Fibroblast of the conjunctiva (primary cell): ENCODE measurements around the gene GSE1.
A peak's percentile ranks its signal among the peaks of the same experiment; 100 is the strongest.

ENCODE experiments used
- DNase-seq: peaks from one replicate; pipeline ENCODE4 v3.0.0-alpha.2; 2010; ENCODE audit warnings: low read depth

Gene GSE1

GRCh38 chr16:85662482-85662812, 49.3 kb downstream of the GSE1 start:
- no peak for DNase-seq

GRCh38 chr16:85662976-85663830, 50.1 kb downstream of the GSE1 start:
- no peak for DNase-seq

DNA sequence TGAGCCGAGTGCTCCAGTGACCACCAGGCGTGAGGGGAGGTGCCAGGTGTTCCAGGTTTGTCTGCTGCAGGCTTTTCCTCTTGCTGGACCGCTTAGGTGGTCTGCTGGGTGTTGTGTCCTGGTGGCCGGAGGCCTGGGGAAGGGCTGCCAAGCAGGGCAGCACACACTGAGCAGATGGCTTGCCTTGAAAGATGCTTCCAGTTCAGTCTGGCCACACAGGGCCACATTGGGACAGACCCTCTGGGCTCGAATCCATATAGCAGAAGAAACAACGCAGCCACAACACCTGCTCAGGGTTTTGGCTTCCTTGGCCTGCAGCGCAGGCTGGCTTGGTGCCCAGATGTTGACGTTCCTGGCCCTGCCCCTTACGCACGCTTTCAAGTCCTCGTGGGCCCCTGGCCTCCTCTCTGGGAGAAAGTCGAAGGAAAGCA, 50.8 kb downstream of the GSE1 start:
- no peak for DNase-seq

DNA sequence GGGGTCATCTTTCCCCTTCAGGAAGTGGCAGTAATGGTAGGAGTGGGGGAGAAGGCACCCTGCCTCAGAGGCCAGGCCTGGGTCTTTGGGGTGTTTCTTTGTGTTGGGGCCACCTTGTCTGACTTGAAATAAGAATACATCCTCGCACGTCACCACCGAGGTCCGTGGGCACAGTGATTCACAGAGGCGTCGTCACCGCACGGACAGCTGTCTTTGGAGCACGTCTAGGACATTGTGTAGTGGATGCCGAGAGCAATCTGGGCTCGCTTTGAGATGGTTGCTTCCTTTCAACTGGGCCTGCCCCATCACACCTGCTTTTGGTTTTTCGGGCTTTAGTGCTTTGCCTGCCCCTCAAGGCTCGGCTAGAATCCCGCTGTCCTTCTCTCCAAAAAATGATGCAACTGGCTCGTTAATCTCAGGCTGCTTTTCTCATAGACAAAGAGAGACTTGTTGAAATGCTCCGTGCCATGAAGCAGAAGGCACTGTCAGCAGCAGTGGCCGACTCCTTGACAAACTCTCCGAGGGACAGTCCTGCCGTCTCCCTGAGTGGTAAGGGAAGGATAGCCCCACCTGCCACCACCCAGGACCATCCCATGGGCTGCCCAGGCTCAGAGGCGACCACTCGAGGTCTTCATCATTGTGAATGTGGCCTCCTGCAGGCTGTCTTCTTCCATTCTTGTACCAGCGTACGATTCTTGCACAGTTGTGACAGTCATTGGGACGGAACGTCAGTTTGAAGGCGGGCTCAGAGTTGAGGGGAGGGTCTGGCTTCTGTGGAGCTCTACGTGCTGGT, 51.7 kb downstream of the GSE1 start:
- DNase-seq: no peak

DNA sequence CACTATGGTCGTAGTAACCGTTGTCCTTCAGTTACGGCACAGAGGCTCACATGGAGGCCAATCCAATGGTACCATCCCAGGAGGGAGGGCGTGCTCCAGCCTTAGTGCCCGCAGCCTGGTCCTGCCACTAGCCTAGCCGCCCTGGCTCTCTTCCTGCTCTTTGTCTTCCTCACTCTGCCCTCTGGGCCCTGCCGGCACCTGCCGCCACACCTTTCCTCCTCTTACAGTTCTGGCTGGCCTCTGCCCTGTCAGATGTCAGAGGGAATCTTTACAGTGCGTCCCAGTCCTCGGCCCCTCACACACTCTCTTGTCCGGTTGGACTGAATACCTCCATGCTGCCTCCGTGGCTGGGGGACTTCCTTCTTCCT, 52.2 kb downstream of the GSE1 start:
- DNase-seq: no peak

- no peak for DNase-seq
Observed at GRCh38 chr16:85665929-85666328, 52.8 kb downstream of the GSE1 start.

DNA sequence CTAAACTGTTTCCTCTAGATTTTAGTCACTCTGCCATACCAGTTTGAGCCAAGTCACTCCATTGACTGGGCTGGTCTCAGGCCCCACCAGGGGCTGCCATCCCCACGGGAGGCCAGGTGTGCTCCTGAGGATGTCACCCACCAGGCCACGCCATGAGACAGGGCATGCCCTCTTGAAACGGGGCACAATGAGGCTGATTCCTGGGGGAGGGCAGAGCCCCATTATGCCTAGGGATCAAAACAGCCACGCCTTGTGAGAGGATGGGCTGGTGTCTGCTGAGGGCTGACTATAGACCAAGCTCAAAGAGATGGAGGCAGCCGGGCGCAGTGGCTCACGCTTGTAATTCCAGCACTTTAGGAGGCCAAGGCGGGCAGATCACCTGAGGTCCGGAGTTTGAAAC, 54.1 kb downstream of the GSE1 start:
- DNase-seq: no peak

DNA sequence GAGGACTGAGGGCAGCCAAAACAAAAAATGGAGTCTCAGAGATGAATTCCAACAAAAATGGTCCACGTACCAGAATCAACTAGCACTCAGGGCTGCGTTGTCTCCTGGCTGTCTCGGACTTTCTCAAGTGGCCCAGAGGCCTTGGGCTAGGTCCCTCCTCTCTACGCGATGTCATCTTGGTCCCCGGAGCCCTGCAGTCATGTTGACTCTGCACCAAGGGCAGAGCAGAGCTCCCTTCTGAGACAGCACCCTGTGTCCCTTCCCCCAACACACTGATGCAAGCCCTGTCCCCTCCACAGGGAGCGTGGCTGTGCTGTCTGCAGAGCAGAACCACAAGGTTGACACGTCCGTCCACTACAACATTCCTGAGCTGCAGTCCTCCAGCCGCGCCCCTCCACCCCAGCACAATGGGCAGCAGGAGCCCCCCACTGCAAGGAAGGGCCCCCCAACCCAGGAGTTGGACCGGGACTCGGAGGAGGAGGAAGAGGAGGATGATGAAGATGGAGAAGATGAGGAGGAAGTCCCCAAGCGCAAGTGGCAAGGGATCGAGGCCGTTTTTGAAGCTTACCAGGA, 54.8 kb downstream of the GSE1 start:
- DNase-seq: no peak

DNA sequence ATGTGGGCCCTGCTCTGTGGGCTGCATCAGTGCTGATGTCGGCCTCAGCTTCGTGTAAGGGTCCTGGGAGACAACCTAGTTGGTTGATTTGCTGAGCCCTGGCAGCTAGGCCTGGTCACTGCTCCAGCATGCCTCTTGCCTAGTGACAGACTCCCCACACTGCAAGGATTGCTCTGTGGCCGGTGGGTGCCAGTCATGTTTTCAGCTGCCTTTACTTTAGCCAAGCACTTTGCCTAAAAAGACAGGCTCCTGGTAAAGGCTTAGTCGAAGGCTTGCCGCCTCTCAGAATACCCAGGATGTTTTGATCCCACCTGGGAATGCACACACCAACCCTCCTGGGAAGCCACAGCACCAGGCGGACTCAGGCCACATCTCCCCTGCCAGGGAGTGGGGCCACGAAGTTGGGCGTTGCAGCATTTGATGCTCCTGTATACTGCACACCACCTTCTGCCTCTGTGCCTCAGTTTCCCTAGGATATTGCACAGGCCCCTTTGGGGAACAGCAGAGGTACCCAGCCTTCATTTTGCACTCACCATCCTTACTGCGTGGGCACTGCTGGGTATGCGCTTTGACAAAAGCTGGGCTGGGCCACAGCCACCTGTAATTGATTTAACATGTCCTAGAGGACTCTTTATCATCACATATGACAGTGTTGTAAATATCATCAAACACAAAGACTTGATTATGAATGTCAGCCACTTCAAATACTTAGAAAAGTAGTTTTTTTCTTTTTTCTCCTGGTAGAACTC, 55.7 kb downstream of the GSE1 start:
- no peak for DNase-seq

DNA sequence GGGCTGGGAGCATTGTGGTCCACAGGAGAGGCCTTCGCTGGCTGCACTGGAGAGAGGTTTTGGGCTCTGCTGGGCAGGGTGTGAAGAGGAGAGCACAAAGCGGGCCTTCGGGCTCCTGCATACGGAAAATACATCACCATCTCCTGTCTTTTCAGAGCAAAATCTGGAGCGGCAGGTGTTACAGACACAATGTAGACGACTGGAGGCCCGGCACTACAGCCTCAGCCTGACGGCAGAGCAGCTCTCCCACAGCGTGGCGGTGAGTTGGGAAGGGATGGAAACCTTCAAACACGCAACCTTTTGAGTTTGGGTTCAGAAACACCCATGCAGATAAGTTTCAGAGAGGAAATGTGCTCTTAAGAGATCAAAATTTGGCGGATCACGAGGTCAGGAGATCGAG, 57.7 kb downstream of the GSE1 start:
- no peak for DNase-seq

- peak; percentile 10 for DNase-seq
Observed at GRCh38 chr16:85673529-85674417, 60.7 kb downstream of the GSE1 start.

GRCh38 chr16:85674418-85674755, 61.3 kb downstream of the GSE1 start:
- DNase-seq: no peak

GRCh38 chr16:85674828-85675227, 61.7 kb downstream of the GSE1 start:
- no peak for DNase-seq

DNA sequence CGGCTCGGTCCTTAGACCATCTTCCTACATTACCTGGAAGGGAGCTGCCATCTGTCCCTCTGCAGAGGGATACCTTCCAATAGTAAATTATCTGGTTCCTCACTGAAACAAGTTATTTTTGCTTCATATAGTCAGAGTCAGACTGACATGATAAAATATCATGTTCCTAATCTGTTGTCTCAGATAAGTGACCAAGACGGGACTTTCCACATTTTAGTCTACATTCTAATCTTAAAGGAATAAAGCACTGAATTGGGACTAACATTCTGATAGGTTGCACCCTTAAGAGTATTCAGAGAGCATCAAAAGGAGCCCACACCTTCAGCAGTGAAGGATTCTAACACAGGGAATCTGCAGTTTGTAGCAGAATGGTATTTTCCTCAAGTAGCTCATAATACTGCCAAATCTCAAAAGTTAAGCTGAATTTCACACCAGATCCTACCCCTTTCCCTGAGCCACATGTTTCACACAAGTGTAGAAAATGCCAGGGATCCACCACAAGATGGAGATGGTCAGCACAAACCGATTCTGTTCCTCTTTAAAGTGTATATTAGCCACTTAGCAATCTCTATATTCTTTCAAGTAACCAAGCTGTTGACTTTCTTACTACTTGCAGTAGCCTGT, 62.2 kb downstream of the GSE1 start:
- peak; percentile 43 for DNase-seq

DNA sequence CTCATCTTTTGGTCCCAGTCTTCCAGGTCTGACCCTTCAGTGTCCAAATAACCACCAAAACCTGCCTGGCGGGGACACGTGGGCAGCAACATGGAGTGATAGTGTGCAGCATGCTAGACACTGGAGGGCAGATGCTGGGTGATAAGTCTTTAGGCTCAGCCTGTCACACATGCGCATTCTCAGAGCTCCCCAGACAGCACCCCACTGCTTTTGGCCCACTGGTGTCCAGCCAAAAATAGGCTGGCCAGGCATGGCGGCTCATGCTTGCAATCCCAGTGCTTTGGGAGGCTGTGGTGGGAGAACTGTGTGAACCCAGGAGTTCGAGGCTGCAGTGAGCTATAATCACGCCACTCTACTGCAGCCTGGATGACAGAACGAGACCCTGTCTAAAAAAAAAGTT, 63.3 kb downstream of the GSE1 start:
- DNase-seq: no peak

GRCh38 chr16:85677383-85677967, 64.4 kb downstream of the GSE1 start:
- DNase-seq: no peak

DNA sequence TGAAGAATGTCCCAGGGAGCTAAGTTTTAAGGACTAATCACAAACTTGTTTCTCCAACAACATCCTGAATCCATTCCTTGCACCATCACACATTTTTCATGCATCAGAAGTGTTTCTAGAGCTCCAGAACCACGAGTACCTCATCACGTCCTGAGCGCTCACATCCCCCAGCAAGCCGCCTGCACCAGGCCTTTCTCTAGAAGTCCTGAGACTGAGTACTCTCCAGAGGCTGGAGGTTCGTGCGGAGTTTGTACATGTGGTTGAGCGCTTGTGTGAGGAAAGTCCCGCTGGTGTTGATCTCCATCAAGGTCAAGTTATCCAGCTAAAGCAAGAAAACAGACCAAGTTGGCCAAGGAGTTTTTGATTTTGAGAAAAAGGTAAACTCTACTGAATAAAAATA, 64.9 kb downstream of the GSE1 start:
- DNase-seq: no peak

DNA sequence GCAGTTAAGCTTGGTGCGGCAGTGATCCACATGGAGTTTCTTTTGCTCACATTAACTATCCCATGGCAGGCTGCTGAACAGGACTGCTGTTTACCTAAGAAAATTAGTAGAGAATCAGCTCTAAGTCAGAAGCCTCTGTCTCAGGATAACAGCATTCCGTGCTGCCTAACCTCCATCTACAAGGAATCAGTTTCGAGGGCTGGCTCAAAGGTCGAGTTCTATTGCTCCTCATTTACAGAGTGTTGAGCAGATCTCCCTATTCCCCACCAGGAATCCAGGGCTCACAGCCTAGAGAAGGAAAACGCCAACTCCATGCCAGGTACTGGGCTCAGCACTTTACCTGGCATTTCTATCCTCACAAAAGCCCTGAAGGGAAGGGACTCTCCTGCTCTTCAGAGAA, 65.7 kb downstream of the GSE1 start:
- DNase-seq: no peak

DNA sequence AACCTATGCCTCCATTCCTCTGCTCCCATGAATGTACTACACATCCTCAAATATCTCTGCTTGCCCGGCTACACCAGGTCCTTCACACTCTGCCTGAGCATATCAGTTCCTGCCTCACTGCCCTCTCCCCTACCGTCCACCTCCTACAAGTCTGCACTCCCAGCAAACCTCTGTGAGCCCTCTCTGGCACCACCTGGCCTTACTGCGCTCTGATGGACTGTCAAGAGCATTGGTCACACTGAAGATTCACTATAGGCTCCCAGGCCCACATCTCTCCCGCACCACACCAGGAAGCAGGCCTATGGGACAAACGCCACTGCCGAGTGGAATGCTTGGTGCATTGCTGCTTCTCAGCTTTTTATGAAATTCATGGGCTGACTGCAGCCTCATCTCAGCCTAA, 66.7 kb downstream of the GSE1 start:
- DNase-seq: no peak

DNA sequence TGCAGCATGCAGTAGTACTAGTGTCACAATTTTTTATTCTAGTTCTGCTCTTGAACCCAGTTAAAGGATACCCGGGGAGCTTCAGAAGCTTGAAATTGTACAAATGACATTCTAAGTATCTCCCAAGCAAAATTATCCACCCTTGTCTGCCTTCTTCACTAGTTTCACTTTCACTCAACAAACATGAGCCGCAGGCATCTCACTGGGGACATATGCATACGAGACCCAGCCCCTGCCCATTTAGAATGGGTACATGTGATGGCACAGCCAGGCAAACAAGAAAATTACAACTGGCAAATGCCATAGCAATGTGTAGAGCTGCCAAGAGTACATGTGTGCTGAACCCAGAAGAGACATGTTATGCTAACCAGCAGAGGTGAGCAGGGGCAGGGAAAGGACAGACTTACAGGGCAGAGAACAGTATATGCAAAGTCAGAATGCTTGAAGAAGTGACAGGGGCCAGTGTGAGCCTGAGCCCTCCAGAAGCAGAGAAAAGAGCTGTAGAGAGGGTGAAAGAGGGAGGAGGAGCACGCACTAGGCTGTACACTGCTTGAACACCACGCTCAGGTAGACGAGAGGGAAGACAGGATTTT, 67.3 kb downstream of the GSE1 start:
- DNase-seq: no peak
